Limb (tissue), 2 donors: Measurements from ENCODE around the gene ARHGAP15.
A peak's percentile ranks its signal among the peaks of the same experiment; 100 is the strongest.

Experiments
- DNase-seq, 2 donors: peaks; one replicate each; pipeline ENCODE4 v3.0.0-alpha.2; 2016; ENCODE audit errors: extremely low spot score in 2 of 2

The ARHGAP15 gene

DNA sequence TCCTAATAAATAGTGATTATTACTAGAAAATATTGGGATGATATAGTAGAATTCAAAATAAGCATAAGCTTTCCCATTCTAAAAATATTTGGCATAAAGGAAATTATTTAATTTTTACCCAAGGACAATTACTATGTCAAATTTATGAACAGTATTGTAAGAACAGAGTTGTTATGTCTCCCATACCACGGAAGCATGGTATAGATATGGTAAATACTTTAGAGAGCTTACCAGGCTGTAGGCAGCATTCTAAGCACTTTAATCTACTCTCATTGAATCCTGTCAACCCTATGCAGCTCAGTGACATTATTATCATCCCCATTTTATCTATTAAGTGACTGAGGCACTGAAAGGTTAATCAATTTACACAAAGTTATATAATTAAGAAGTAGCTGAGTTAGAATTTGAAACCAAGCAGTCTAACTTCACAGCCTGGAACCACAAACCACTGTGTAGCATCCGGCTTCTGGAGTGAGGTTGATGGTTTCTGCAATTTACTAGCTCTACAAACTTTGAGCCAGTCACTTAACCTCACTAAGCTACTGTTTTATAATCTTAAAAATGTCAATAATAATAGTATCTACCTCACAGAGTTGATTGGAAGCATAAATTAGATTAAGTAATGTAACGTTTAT lies 323.7 kb downstream of the ARHGAP15 start:
- DNase-seq, result no peak

DNA sequence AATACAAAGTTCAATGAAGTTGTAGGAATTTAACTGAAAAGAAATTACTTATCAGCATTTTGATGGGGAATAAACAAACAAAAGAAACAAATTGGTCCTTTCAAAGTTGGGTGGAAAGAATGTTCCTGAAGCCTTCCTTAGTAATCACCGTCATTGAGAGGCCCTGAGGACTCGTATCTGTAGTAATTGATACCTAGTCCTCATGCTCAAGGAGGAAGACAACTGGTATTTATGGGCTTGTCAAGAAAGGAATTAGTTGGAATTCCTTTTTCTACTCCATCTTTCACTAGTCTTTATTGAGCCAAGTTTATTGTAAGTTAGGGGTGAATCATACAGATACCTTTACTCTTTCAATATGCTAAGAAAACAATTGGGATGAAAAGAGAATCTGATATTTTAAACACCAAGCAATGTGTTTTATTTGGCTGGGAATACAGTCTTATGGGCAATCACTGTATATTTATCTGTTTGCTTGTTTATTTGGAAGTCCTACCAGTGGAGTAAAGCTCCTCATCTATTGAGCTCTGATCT lies 324.8 kb downstream of the ARHGAP15 start:
- no peak for DNase-seq

- DNase-seq, result no peak
Observed at GRCh38 chr2:143455317-143455716, 326.1 kb downstream of the ARHGAP15 start.

- DNase-seq, result no peak
Observed at GRCh38 chr2:143458258-143459190, 329.3 kb downstream of the ARHGAP15 start.

GRCh38 chr2:143460382-143460781 lies 331.2 kb downstream of the ARHGAP15 start:
- DNase-seq, result no peak

GRCh38 chr2:143463719-143464118 lies 334.5 kb downstream of the ARHGAP15 start:
- DNase-seq, result no peak

DNA sequence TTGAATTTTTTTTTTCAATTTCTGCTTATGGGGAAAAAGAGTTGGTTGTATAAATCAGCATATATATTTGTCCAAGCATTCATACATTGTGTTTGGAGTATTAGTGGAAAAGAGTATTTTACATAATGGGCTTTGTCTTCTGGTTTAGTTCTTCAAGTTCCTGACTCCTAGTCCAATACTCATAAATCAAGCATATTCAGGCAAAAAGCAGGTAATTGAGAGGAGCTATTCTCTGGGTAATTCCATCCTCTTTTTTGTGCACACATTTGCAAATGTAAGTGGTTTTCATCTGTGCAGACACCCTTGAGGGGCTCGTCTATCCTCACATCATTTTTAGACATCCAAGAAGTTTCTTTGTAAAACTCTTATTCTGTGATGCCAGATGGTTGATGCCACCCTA lies 337.2 kb downstream of the ARHGAP15 start:
- DNase-seq, result no peak

DNA sequence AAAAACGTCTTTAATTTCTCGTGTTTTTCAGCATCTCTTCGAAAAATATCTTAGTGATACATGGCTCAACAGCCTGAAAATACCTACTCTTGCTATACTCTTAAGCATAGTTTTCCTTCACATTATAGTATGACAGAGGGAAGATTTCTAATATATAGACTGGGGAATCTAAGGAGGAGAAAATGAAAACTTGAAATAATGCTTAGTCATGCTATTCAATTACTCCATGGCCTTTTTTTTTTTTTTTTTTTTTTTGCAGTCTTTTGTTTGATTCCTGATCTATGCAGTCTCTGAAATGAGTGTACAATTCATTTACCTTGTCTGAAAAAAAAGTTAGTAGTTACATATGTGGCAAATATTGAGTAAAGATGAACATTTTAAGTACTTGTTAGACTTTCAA lies 337.8 kb downstream of the ARHGAP15 start:
- no peak for DNase-seq

DNA sequence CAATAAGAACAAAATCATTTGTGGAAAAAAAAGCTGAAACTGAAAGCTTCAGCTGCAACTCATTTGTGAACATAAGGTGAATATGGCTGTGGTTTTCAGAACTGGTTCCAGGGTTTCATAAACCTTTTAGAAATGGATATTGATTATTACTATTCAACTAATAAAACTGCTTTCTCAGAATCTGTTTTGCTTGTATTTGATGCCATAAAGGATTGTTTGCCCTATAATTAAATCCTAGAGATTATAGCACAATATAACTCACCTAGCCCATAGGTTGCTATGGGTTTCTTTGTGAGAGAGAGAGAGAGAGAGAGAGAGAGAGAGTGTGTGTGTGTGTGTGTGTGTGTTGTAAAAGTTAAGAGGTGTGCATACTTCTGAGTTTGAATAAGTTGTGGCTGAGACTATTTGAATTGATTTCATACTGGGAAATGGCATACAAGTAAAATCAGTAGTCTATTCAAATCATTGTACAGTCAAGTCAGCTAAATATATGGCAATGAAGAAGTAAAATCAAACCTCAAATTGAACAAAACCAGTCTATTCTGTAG lies 339.2 kb downstream of the ARHGAP15 start:
- DNase-seq, result no peak

DNA sequence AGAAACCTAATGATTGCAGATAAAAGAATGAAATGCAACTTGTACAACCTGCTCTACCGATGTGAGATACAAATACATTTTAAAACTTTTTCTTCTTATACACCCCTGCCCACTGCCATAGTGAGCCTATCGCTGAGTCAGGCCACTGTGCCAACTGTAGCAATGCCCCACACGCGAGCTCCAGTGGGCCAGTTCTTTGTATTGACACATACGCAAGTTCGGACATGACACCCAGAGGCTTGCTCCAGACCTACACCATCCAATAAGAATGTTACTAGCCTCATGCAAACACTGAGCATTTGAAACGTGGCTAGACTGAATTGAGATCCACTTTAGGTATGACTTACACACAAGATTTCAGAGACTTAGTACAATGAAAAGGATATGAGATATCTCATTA lies 340.1 kb downstream of the ARHGAP15 start:
- DNase-seq, result no peak

DNA sequence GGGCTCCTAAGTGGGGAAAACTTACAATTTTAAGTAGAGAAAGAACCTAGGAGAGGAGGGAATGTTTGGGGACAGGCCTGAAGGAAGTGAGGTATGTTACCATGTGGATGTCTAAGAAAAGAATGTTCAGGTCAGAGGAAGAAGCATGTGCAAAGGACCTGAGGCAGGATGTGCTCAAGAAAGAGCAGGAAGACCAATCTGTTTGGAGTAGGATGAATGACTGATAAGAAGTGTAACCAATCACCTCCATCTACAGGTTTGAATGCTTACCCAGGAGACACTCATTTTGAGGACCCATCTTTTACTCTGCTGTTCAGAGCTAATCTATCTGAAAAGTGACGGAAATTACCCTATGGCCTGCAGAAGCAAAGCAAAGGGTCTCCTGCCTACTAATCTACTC lies 342.3 kb downstream of the ARHGAP15 start:
- DNase-seq, result no peak

GRCh38 chr2:143473216-143473615 lies 344.0 kb downstream of the ARHGAP15 start:
- peak in 1 of 2 donors; percentile 39 for DNase-seq

DNA sequence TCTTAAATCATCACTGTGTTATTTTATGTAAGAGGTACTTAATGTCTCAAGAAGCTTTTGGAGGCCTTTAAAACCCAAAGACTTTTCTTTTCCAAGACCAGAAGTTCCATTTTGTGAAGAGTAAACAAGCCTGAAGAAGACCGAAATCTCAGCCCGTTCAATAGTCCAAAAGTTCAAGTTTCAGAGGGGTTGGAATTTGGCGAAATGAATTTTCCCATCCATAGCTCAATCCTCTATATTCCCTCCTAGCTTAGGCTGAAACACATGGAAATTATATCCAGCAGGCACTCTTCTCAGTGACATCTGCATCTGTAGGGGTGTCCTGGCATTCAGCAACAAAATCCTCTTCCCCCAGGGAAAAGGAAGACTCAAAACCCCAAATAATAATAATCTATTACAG lies 344.6 kb downstream of the ARHGAP15 start:
- DNase-seq, result peak in 1 of 2 donors; percentile 50

DNA sequence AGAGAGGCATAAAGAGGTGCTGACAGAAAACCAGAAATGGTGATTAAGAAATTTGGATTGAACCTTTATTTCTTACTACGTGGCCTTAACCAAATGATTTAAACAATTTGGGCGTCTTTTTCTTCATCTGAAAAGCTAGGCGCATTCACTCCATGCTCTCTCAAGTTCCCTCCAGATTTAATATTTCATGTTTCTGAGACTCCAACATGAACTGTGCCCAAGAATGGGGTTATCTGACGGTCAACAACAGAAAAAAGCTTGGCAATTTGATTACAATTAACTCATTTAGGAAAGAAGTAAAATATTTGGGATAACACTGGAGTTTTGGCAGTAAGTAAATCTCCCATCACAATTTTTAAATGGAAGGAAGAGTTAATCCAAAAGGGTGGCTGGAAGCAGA lies 345.4 kb downstream of the ARHGAP15 start:
- DNase-seq, result peak in 1 of 2 donors; percentile 25

- DNase-seq, result peak; percentile 38 to 75
Observed at GRCh38 chr2:143475041-143475776, 346.0 kb downstream of the ARHGAP15 start.

DNA sequence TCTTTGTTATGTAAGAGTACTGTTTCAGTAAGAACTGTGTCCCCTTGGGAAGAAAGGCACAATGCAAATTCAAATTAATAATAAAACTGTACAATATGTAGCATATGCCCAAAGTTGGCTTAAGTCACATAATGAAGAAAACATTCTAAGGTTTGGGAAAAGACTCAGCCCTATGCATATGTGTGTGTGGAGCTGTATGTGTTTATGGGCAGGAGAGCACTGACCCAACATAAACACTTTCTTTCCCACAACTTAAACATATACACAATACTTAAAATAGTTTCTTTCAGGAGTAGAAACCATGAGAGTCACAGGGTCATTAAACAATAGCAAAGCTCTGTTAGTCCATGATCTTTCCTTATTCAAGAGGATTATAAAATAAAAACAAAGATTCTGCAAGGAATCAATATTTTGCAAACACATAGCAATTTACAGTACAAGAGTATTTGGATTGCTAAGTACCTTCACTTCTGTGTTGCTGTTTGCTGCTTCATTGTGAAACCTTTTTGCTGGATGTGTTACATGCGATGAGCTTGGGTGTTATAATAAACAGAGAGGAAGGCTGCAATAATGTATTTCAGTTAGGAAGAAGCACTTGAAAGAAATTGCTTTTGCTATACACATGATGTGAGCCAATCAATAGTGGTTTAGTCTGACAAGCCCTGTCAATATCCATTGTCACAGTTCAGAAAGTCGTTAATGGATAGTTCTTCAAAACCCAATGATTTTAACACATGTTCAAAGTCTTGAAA lies 347.3 kb downstream of the ARHGAP15 start:
- no peak for DNase-seq

- DNase-seq, result no peak
Observed at GRCh38 chr2:143477714-143478443, 348.7 kb downstream of the ARHGAP15 start.

DNA sequence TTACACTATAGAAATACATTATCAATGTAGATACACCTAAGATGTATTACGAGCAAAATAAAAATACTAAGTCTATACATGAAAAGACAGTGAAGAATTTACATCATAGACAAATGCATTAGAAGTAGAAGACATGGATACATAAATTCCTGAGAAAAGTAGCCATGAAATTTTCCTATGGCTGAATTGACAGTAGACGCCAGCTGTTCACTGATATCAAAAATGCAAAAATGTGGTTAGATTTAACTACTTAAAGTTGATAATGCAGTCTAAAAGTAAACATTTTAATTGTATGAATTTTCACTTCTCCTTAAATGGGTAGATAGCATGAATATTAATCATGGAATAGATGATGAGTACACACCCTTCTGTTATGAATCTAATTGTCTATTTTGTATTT lies 350.9 kb downstream of the ARHGAP15 start:
- peak in 1 of 2 donors; percentile 47 for DNase-seq

- peak in 1 of 2 donors; percentile 29 for DNase-seq
Observed at GRCh38 chr2:143480601-143481236, 351.5 kb downstream of the ARHGAP15 start.

GRCh38 chr2:143481237-143481623 lies 352.0 kb downstream of the ARHGAP15 start:
- DNase-seq, result peak in 1 of 2 donors; percentile 42
